ENCODE measurements around the gene DERA.

The DERA gene

DNA sequence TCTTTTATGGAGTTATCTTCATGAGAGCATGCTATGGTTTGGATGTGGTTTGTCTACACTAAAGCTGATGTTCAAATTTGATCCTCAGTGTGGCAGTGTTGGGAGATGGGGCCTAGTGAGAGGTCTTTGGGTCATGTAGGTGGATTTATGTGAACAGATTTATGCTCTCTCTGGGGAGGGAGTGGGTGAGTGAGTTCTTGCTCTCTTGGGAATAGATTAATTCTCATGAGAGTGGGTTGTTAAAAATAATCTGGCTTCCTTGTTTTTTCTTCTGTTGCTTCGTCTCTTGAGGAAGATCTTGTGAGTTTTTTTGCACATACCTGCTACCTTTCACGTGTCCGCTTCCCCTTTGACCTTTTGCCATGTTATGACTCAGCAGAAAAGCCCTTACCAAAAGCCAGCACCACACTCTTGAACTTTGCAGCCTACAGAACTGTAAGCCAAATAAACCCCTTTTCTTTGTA, 20.5 kb downstream of the DERA start:
- H3K36me3 ChIP-seq (ENCODE audit: control insufficient read depth in 2 of 2, insufficient read depth in 1 of 2, low read length in 2 of 2): no peaks in the 10 kb centered on the region
- TF ChIP-seq, protein P1, sequence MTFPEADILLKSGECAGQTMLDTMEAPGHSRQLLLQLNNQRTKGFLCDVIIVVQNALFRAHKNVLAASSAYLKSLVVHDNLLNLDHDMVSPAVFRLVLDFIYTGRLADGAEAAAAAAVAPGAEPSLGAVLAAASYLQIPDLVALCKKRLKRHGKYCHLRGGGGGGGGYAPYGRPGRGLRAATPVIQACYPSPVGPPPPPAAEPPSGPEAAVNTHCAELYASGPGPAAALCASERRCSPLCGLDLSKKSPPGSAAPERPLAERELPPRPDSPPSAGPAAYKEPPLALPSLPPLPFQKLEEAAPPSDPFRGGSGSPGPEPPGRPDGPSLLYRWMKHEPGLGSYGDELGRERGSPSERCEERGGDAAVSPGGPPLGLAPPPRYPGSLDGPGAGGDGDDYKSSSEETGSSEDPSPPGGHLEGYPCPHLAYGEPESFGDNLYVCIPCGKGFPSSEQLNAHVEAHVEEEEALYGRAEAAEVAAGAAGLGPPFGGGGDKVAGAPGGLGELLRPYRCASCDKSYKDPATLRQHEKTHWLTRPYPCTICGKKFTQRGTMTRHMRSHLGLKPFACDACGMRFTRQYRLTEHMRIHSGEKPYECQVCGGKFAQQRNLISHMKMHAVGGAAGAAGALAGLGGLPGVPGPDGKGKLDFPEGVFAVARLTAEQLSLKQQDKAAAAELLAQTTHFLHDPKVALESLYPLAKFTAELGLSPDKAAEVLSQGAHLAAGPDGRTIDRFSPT (tag by site-specific recombination; IDR thresholded peaks at IDR 0.05): no peak
- TF ChIP-seq ZNF423 (tag by site-specific recombination; IDR thresholded peaks at IDR 0.05) (peak; percentile 69; the same call in 1 of the 2 replicates), ZNF843 (tag by site-specific recombination; IDR thresholded peaks at IDR 0.05) (0 out of 2 replicates have a peak, but pooled peaks have one; percentile 19), SETDB1 (IDR thresholded peaks at IDR 0.05; ENCODE audit: insufficient read length, low read length) (no peak), SP3 (tag by site-specific recombination; IDR thresholded peaks at IDR 0.05) (no peak), EGR2 (tag by site-specific recombination; IDR thresholded peaks at IDR 0.05; ENCODE audit: low read depth) (peak; percentile 95), ZNF23 (tag by site-specific recombination; IDR thresholded peaks at IDR 0.05; ENCODE audit: borderline replicate concordance) (no peak), ZNF585B (tag by site-specific recombination; IDR thresholded peaks at IDR 0.05) (no peak), ZNF560 (tag by site-specific recombination; IDR thresholded peaks at IDR 0.05; ENCODE audit: borderline replicate concordance) (no peak), WT1 (tag by site-specific recombination; IDR thresholded peaks at IDR 0.05) (peak; percentile 55), YY2 (tag by site-specific recombination; IDR thresholded peaks at IDR 0.05) (no peak), TCF7L2 (IDR thresholded peaks at IDR 0.05; ENCODE audit: borderline replicate concordance, low read depth, low read length) (no peak), OSR2 (tag by site-specific recombination; IDR thresholded peaks at IDR 0.05) (peak; percentile 51; the same call in 1 of the 2 replicates), ZNF776 (tag by site-specific recombination; IDR thresholded peaks at IDR 0.05; ENCODE audit: borderline replicate concordance) (no peak), ZNF654 (tag by site-specific recombination; IDR thresholded peaks at IDR 0.05; ENCODE audit: low read depth) (0 out of 2 replicates have a peak, but pooled peaks have one; percentile 6), ZNF558 (tag by site-specific recombination; IDR thresholded peaks at IDR 0.05) (no peak), ZNF792 (tag by site-specific recombination; IDR thresholded peaks at IDR 0.05) (no peak), ZXDB (tag by site-specific recombination; IDR thresholded peaks at IDR 0.05) (no peak), IKZF3 (tag by site-specific recombination; IDR thresholded peaks at IDR 0.05) (no peak), ZBTB17 (tag by site-specific recombination; IDR thresholded peaks at IDR 0.05) (no peak), ZFHX2 (tag by site-specific recombination; conservative IDR thresholded peaks at IDR 0.05) (peak; percentile 92), ZNF311 (tag by site-specific recombination; IDR thresholded peaks at IDR 0.05; ENCODE audit: borderline replicate concordance) (no peak), REPIN1 (tag by site-specific recombination; IDR thresholded peaks at IDR 0.05; ENCODE audit: low read depth) (no peak), ZNF341 (tag by site-specific recombination; IDR thresholded peaks at IDR 0.05; ENCODE audit: low read depth) (no peak), ZBTB48 (tag by site-specific recombination; IDR thresholded peaks at IDR 0.05) (no peak), BCL11A (tag by site-specific recombination; IDR thresholded peaks at IDR 0.05; ENCODE audit: low read depth) (no peak)
- TF ChIP-seq, protein P2, sequence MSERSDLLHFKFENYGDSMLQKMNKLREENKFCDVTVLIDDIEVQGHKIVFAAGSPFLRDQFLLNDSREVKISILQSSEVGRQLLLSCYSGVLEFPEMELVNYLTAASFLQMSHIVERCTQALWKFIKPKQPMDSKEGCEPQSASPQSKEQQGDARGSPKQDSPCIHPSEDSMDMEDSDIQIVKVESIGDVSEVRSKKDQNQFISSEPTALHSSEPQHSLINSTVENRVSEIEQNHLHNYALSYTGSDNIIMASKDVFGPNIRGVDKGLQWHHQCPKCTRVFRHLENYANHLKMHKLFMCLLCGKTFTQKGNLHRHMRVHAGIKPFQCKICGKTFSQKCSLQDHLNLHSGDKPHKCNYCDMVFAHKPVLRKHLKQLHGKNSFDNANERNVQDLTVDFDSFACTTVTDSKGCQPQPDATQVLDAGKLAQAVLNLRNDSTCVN (tag by site-specific recombination; optimal IDR thresholded peaks at IDR 0.05): no peak
- TF ChIP-seq, protein P3, sequence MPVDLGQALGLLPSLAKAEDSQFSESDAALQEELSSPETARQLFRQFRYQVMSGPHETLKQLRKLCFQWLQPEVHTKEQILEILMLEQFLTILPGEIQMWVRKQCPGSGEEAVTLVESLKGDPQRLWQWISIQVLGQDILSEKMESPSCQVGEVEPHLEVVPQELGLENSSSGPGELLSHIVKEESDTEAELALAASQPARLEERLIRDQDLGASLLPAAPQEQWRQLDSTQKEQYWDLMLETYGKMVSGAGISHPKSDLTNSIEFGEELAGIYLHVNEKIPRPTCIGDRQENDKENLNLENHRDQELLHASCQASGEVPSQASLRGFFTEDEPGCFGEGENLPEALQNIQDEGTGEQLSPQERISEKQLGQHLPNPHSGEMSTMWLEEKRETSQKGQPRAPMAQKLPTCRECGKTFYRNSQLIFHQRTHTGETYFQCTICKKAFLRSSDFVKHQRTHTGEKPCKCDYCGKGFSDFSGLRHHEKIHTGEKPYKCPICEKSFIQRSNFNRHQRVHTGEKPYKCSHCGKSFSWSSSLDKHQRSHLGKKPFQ (tag by site-specific recombination; IDR thresholded peaks at IDR 0.05): 0 out of 2 replicates have a peak, but pooled peaks have one; percentile 11
- TF ChIP-seq, protein P4, sequence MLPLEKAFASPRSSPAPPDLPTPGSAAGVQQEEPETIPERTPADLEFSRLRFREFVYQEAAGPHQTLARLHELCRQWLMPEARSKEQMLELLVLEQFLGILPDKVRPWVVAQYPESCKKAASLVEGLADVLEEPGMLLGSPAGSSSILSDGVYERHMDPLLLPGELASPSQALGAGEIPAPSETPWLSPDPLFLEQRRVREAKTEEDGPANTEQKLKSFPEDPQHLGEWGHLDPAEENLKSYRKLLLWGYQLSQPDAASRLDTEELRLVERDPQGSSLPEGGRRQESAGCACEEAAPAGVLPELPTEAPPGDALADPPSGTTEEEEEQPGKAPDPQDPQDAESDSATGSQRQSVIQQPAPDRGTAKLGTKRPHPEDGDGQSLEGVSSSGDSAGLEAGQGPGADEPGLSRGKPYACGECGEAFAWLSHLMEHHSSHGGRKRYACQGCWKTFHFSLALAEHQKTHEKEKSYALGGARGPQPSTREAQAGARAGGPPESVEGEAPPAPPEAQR (tag by site-specific recombination; IDR thresholded peaks at IDR 0.05): no peak
- TF ChIP-seq, protein P5, sequence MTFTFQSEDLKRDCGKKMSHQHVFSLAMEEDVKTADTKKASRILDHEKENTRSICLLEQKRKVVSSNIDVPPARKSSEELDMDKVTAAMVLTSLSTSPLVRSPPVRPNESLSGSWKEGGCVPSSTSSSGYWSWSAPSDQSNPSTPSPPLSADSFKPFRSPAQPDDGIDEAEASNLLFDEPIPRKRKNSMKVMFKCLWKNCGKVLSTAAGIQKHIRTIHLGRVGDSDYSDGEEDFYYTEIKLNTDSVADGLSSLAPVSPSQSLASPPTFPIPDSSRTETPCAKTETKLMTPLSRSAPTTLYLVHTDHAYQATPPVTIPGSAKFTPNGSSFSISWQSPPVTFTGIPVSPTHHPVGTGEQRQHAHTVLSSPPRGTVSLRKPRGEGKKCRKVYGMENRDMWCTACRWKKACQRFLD (tag by site-specific recombination; IDR thresholded peaks at IDR 0.05): no peak
- CTCF ChIA-PET: interaction anchor here (1.1 kb wide), 1 partner anchor 48 kb away, joined by 3 read pairs; no protein-coding TSS in a partner anchor
- peaks cover 11% of the 10 kb centered on the region for H3K4me1 ChIP-seq (ENCODE audit: control insufficient read depth, insufficient read depth, low read length)
- POLR2A ChIA-PET: no interaction called here
- no peaks in the 10 kb centered on the region for H3K9me3 ChIP-seq (ENCODE audit: control insufficient read depth, insufficient read depth, low read depth, low read length)
- no peak overlapping the region for H3K27ac ChIP-seq (ENCODE audit: extremely low read depth, low read depth, low read length)
- H3K4me3 ChIP-seq (ENCODE audit: low read depth, low read length): no peak overlapping the region

All from HEK293 (cell line).